ENCODE results near the gene LARP6. TPM values are rescaled to one million over a fixed set of nuclear protein-coding genes. Genes with fewer than 3 reads are reported as not detected.
"Not testable (repeated sequence)": the region's sequence is repeated elsewhere in the genome, so short reads cannot be mapped to it uniquely, and the experiment has no call there.

Gene LARP6
- total RNA-seq, 1 donor from 2014 or later: not detected

- intact Hi-C loops (cut with micrococcal nuclease): no loop called here
Measured at GRCh38 chr15:70831094-70831911, 22.7 kb downstream of the LARP6 start.

GRCh38 chr15:70830615-70831014 lies 23.3 kb downstream of the LARP6 start:
- intact Hi-C loops (cut with micrococcal nuclease): no loop called here

GRCh38 chr15:70829371-70830166 lies 24.4 kb downstream of the LARP6 start:
- intact Hi-C loops (cut with micrococcal nuclease): no loop called here

- intact Hi-C loops (cut with micrococcal nuclease): no loop called here
Measured at GRCh38 chr15:70827721-70828120, 26.2 kb downstream of the LARP6 start.

- intact Hi-C loops (cut with micrococcal nuclease): no loop called here
Measured at GRCh38 chr15:70826634-70827033, 27.3 kb downstream of the LARP6 start.

- intact Hi-C loops (cut with micrococcal nuclease): no loop called here
Measured at GRCh38 chr15:70825841-70826240, 28.1 kb downstream of the LARP6 start.

- intact Hi-C loops (cut with micrococcal nuclease): no loop called here
Measured at GRCh38 chr15:70823196-70823595, 30.8 kb downstream of the LARP6 start.

GRCh38 chr15:70820214-70820613 lies 33.7 kb downstream of the LARP6 start:
- intact Hi-C loops (cut with micrococcal nuclease): no loop called here

- intact Hi-C loops (cut with micrococcal nuclease): no loop called here
Measured at GRCh38 chr15:70818580-70818979, 35.4 kb downstream of the LARP6 start.

- intact Hi-C loops (cut with micrococcal nuclease): no loop called here
Measured at GRCh38 chr15:70817266-70817665, 36.7 kb downstream of the LARP6 start.

- intact Hi-C loops (cut with micrococcal nuclease): no loop called here
Measured at GRCh38 chr15:70815604-70816003, 38.4 kb downstream of the LARP6 start.

GRCh38 chr15:70815011-70815410 lies 38.9 kb downstream of the LARP6 start:
- intact Hi-C loops (cut with micrococcal nuclease): not testable (repeated sequence)

- intact Hi-C loops (cut with micrococcal nuclease): loop anchor here (1.0 to 5.0 kb wide), 2 partner anchors 133 to 146 kb away; no protein-coding TSS in a partner anchor
Measured at GRCh38 chr15:70812827-70813364, 41.1 kb downstream of the LARP6 start.

GRCh38 chr15:70810916-70811578 lies 42.9 kb downstream of the LARP6 start:
- intact Hi-C loops (cut with micrococcal nuclease): loop anchor here (5.0 kb wide), 1 partner anchor 144 kb away; no protein-coding TSS in a partner anchor

GRCh38 chr15:70806992-70807712 lies 46.8 kb downstream of the LARP6 start:
- intact Hi-C loops (cut with micrococcal nuclease): no loop called here

GRCh38 chr15:70804388-70804787 lies 49.6 kb downstream of the LARP6 start:
- intact Hi-C loops (cut with micrococcal nuclease): not testable (repeated sequence)

GRCh38 chr15:70802629-70803028 lies 51.3 kb downstream of the LARP6 start:
- intact Hi-C loops (cut with micrococcal nuclease): no loop called here

- intact Hi-C loops (cut with micrococcal nuclease): no loop called here
Measured at GRCh38 chr15:70801109-70801508, 52.8 kb downstream of the LARP6 start.

- intact Hi-C loops (cut with micrococcal nuclease): no loop called here
Measured at GRCh38 chr15:70799667-70800450, 54.1 kb downstream of the LARP6 start.

- intact Hi-C loops (cut with micrococcal nuclease): no loop called here
Measured at GRCh38 chr15:70797464-70797863, 56.5 kb downstream of the LARP6 start.

Data from T-helper 2 cell treated with Interferon-gamma antibody and Interleukin-4, amounts not matched to agents 100 ng/mL and 5 ng/mL, for 36 hours (primary cell).